Liver (tissue), 3 donors: ENCODE measurements around the gene BTNL8.

Source experiments
- ATF3 ChIP-seq: IDR thresholded peaks from 2 replicates; pipeline ENCODE4 v1.6.1; 2016; ENCODE audit warnings: antibody characterized with exemption
- CTCF ChIP-seq: fragments of 150-350 bp; IDR thresholded peaks from 2 replicates; pipeline ENCODE4 v1.5.1; 2017; ENCODE audit warnings: improper control_type of control experiment, low read depth, low read length; ENCODE audit not compliant: missing input control
- EGR1 ChIP-seq, 2 donors: IDR thresholded peaks; 2 replicates each; pipeline ENCODE4 v1.6.1; 2016 to 2018; ENCODE audit warnings: antibody characterized with exemption in 2 of 2, low read depth in 2 of 2
- FOXA2 ChIP-seq: IDR thresholded peaks from 2 replicates; pipeline ENCODE4 v1.6.1; 2016; ENCODE audit warnings: antibody characterized with exemption
- GABPA ChIP-seq, 2 donors: IDR thresholded peaks in 1 of 2; conservative IDR thresholded peaks in 1 of 2; 2 replicates each; pipeline ENCODE4 v1.6.1; 2016; ENCODE audit warnings: antibody characterized with exemption in 2 of 2, mild to moderate bottlenecking in 1 of 2, moderate library complexity in 1 of 2
- HNF4A ChIP-seq, 2 donors: conservative IDR thresholded peaks; 2 replicates each; pipeline ENCODE4 v1.6.1; 2016; ENCODE audit warnings: antibody characterized with exemption in 2 of 2, mild to moderate bottlenecking in 2 of 2
- RXRA ChIP-seq, 2 donors: IDR thresholded peaks; 2 replicates each; pipeline ENCODE4 v1.6.1; 2017 to 2018; ENCODE audit warnings: antibody characterized with exemption in 2 of 2, mild to moderate bottlenecking in 1 of 2
- TAF1 ChIP-seq: conservative IDR thresholded peaks from 2 replicates; pipeline ENCODE4 v1.6.1; 2016; ENCODE audit warnings: antibody characterized with exemption, mild to moderate bottlenecking
- YY1 ChIP-seq: IDR thresholded peaks from 2 replicates; pipeline ENCODE4 v1.6.1; 2016; ENCODE audit warnings: antibody characterized with exemption, mild to moderate bottlenecking
- TF ChIP-seq, protein P1 (sequence below): IDR thresholded peaks from 2 replicates; pipeline ENCODE4 v1.6.1; 2016; ENCODE audit warnings: antibody characterized with exemption, mild to moderate bottlenecking
- TF ChIP-seq, protein P2 (sequence below): IDR thresholded peaks from 2 replicates; pipeline ENCODE4 v1.6.1; 2016; ENCODE audit warnings: antibody characterized with exemption
- donor health status: healthy.
- donor health status: healthy.

DNA sequence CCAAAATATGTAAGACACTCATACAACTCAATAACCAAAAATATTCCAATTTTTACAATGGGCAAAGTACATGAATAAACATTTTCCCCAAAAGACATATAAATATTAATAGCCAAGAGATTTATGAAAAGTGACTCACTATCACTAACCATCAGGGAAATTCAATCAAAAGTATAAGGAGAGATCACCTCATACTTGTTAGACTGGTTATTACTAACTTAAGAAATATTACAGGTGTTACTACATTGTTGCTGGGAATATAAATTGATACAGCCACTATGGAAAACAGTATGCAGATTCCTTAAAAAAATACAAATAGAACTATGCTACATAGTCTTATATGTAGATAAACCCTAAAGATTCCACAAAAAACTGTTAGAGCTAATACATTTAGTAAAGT, 21.8 kb downstream of the BTNL8 start:
- TF ChIP-seq CTCF (no peak), EGR1 (IDR thresholded peaks at IDR 0.05; ENCODE audit: low read depth in 2 of 2) (no peak), ATF3 (no peak), GABPA (IDR thresholded peaks at IDR 0.05 in 1 of 2, conservative IDR thresholded peaks at IDR 0.05 in 1 of 2) (no peak), RXRA (IDR thresholded peaks at IDR 0.05) (no peak), TAF1 (no peak), YY1 (no peak), FOXA2 (no peak), HNF4A (conservative IDR thresholded peaks at IDR 0.05) (no peak)
- TF ChIP-seq, protein P1, sequence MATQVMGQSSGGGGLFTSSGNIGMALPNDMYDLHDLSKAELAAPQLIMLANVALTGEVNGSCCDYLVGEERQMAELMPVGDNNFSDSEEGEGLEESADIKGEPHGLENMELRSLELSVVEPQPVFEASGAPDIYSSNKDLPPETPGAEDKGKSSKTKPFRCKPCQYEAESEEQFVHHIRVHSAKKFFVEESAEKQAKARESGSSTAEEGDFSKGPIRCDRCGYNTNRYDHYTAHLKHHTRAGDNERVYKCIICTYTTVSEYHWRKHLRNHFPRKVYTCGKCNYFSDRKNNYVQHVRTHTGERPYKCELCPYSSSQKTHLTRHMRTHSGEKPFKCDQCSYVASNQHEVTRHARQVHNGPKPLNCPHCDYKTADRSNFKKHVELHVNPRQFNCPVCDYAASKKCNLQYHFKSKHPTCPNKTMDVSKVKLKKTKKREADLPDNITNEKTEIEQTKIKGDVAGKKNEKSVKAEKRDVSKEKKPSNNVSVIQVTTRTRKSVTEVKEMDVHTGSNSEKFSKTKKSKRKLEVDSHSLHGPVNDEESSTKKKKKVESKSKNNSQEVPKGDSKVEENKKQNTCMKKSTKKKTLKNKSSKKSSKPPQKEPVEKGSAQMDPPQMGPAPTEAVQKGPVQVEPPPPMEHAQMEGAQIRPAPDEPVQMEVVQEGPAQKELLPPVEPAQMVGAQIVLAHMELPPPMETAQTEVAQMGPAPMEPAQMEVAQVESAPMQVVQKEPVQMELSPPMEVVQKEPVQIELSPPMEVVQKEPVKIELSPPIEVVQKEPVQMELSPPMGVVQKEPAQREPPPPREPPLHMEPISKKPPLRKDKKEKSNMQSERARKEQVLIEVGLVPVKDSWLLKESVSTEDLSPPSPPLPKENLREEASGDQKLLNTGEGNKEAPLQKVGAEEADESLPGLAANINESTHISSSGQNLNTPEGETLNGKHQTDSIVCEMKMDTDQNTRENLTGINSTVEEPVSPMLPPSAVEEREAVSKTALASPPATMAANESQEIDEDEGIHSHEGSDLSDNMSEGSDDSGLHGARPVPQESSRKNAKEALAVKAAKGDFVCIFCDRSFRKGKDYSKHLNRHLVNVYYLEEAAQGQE: no peak
- TF ChIP-seq, protein P2, sequence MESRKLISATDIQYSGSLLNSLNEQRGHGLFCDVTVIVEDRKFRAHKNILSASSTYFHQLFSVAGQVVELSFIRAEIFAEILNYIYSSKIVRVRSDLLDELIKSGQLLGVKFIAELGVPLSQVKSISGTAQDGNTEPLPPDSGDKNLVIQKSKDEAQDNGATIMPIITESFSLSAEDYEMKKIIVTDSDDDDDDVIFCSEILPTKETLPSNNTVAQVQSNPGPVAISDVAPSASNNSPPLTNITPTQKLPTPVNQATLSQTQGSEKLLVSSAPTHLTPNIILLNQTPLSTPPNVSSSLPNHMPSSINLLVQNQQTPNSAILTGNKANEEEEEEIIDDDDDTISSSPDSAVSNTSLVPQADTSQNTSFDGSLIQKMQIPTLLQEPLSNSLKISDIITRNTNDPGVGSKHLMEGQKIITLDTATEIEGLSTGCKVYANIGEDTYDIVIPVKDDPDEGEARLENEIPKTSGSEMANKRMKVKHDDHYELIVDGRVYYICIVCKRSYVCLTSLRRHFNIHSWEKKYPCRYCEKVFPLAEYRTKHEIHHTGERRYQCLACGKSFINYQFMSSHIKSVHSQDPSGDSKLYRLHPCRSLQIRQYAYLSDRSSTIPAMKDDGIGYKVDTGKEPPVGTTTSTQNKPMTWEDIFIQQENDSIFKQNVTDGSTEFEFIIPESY: no peak
